GM18861 (cell line): ENCODE measurements around the gene TCP11X1.
"Not testable (repeated sequence)": the region's sequence is repeated elsewhere in the genome, so short reads cannot be mapped to it uniquely, and the experiment has no call there.

Experiments
- ATAC-seq: cut with Tn5 transposase; IDR thresholded peaks from one replicate; pipeline ENCODE4 v1.9.1; 2021; ENCODE audit not compliant: unreplicated experiment

Gene TCP11X1

GRCh38 chrX:102214986-102215385 lies at the start of gene TCP11X1:
Gene TCP11X1 (plus strand): TSS chrX:102215301.
- not testable (repeated sequence) for ATAC-seq

GRCh38 chrX:102185967-102186720 lies 29.0 kb upstream of the TCP11X1 start:
- no peak for ATAC-seq

GRCh38 chrX:102207940-102208339 lies 7.2 kb upstream of the TCP11X1 start:
- not testable (repeated sequence) for ATAC-seq

GRCh38 chrX:102216497-102216896 lies 1.4 kb downstream of the TCP11X1 start:
- ATAC-seq, result not testable (repeated sequence)

DNA sequence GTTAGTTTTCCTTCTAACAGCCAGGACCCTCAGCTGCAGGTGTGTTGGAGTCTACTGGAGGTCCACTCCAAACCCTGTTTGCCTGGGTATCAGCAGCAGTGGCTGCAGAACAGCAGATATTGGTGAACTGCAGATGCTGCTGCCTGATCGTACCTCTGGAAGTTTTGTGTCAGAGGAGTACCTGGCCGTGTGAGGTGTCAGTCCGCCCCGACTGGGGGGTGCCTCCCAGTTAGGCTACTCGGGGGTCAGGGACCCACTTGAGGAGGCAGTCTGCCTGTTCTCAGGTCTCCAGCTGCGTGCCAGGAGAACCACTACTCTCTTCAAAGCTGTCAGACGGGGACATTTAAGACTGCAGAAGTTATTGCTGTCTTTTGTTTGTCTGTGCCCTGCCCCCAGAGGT lies 20.6 kb downstream of the TCP11X1 start:
- not testable (repeated sequence) for ATAC-seq

DNA sequence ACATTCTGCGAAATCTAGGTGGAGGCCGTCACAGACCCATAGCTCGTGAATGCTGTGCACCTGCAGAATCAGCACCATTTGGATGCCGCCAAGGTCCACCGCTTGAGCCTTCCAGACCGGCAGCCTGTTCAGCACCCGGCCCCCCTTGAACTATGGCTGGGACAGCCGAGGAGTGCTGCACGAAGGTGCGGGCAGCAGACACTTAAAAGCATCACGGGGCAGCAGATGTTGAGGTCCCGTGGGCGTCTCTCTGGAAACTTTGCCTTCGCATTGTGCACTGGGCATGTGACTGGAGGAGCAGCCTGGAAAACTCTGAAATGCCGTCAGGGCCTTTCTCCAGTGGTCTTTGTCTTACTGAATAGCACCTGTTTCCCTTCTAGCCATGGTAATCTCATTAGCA lies 25.2 kb downstream of the TCP11X1 start:
- not testable (repeated sequence) for ATAC-seq

- ATAC-seq, result not testable (repeated sequence)
Measured at GRCh38 chrX:102246893-102247292, 31.8 kb downstream of the TCP11X1 start, which contains the start of gene NXF2. Gene NXF2 (plus strand): TSS chrX:102247167. CDS start chrX:102307079, 59,912 bp downstream.

DNA sequence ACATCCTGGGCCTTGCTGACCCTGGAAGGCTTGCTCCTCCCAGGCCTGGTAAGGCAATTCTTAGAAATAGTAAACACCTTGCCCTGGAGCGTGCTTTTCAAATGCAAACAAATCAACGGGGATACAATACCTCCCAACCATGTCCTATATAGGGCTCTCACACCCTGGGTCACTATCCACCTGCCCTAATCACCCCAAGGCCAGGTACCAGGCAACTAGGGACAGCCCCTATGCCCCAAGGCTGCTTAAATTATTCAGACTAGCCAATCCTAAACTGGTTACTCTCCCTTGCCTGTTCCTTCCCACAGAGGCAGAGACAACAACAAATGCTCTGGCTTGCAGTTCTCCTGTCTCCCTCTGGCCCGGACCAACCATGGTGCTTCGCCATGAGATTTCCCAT lies 57.1 kb downstream of the TCP11X1 start:
- not testable (repeated sequence) for ATAC-seq
